Measurements from ENCODE around the gene SMOC2. TPM values are rescaled to one million over a fixed set of nuclear protein-coding genes. Genes with fewer than 3 reads are reported as not detected.

SMOC2 gene
- total RNA-seq, 1 donor, result 0.36 TPM

DNA sequence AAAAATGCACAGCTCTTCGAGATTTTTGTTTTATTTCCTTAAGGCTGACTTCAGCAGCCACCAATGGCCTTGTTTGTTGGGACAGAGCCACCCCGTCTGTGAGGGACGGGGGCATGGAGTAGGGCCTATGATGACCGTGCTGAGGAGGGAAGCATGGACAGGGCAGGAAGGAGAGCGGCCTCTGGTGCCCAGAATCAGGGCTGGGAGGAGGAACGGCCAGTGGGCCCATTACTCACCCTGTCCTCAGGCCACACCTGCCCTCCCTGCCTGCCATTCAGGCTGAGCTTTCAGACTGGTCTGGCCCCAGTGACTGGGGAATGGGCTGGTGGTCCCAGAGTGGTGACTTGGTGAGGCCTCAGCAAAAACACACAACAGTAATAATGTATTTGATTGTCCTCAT, 104.4 kb downstream of the SMOC2 start:
- TF ChIP-seq, protein P1, sequence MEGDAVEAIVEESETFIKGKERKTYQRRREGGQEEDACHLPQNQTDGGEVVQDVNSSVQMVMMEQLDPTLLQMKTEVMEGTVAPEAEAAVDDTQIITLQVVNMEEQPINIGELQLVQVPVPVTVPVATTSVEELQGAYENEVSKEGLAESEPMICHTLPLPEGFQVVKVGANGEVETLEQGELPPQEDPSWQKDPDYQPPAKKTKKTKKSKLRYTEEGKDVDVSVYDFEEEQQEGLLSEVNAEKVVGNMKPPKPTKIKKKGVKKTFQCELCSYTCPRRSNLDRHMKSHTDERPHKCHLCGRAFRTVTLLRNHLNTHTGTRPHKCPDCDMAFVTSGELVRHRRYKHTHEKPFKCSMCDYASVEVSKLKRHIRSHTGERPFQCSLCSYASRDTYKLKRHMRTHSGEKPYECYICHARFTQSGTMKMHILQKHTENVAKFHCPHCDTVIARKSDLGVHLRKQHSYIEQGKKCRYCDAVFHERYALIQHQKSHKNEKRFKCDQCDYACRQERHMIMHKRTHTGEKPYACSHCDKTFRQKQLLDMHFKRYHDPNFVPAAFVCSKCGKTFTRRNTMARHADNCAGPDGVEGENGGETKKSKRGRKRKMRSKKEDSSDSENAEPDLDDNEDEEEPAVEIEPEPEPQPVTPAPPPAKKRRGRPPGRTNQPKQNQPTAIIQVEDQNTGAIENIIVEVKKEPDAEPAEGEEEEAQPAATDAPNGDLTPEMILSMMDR (IDR thresholded peaks at IDR 0.05; ENCODE audit: extremely low read depth, low read depth, low read length), result no peak
- no peaks in the 10 kb centered on the region for H3K9me3 ChIP-seq (ENCODE audit: low read depth, low read length)
- no peaks in the 10 kb centered on the region for H3K79me2 ChIP-seq (ENCODE audit: insufficient read depth, low read length)
- H2AFZ ChIP-seq (ENCODE audit: low read length), result no peak overlapping the region
- H3K27me3 ChIP-seq (ENCODE audit: insufficient read depth, low read length), result no peaks in the 10 kb centered on the region
- H3K36me3 ChIP-seq (ENCODE audit: insufficient read depth, low read length), result no peaks in the 10 kb centered on the region
- H3K4me3 ChIP-seq (ENCODE audit: insufficient read depth, low read length), result no peak overlapping the region
- H3K4me2 ChIP-seq (ENCODE audit: insufficient read depth, low read length), result no peak overlapping the region
- no peaks in the 10 kb centered on the region for H3K4me1 ChIP-seq (ENCODE audit: insufficient read depth, low read length)
- H3K27ac ChIP-seq (ENCODE audit: low read depth, low read length), result no peak overlapping the region
- H4K20me1 ChIP-seq (ENCODE audit: insufficient read depth, low read length), result no peaks in the 10 kb centered on the region
- DNase-seq (ENCODE audit: insufficient read length, low spot score, missing footprints), result no peak

DNA sequence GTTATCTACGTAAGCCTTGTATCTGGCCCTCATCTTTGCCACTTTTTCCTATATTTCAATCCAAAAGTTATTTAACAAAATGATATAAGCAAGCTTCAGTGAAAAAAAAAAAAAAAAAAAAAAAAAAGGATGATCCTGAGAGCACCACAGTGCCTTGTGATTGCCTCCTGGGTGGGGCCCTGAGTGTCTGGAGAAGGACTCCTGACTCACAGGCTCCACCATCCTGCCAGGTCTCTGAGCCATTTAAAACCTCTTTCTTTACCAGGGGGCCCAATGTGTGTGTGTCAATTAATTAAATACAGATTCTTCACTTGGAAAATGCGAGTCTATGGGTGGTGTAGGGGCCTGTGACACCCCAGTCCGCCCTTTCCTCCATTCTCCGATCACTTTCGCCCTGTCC, 105.2 kb downstream of the SMOC2 start:
- H3K9me3 ChIP-seq (ENCODE audit: low read depth, low read length), result no peaks in the 10 kb centered on the region
- no peak for DNase-seq (ENCODE audit: insufficient read length, low spot score, missing footprints)
- H3K79me2 ChIP-seq (ENCODE audit: insufficient read depth, low read length), result no peaks in the 10 kb centered on the region
- no peak overlapping the region for H3K4me3 ChIP-seq (ENCODE audit: insufficient read depth, low read length)
- H4K20me1 ChIP-seq (ENCODE audit: insufficient read depth, low read length), result no peaks in the 10 kb centered on the region
- no peaks in the 10 kb centered on the region for H3K36me3 ChIP-seq (ENCODE audit: insufficient read depth, low read length)
- TF ChIP-seq, protein P1 (IDR thresholded peaks at IDR 0.05; ENCODE audit: extremely low read depth, low read depth, low read length), result no peak
- H3K4me1 ChIP-seq (ENCODE audit: insufficient read depth, low read length), result no peaks in the 10 kb centered on the region
- no peaks in the 10 kb centered on the region for H3K27me3 ChIP-seq (ENCODE audit: insufficient read depth, low read length)
- H2AFZ ChIP-seq (ENCODE audit: low read length), result no peak overlapping the region
- no peak overlapping the region for H3K4me2 ChIP-seq (ENCODE audit: insufficient read depth, low read length)
- H3K27ac ChIP-seq (ENCODE audit: low read depth, low read length), result no peak overlapping the region

DNA sequence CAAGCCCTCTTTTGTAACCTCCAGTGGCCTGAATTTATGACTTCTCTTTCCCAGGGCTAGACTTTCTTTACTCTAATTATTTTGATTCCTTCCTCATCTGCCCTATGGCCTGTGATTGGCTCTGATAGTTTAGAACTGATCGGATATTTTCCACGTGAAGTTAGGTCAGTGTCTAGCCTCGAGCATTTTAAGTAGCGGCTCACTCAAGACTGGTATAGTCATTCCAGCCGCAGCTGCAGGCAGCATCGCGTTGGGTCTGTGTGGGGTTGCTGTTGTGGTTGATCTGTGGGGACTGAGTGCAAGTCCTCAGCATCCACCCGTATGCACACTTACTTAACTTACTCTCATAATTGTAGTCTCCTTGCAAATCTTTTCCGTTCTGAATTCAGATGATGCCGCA, 105.7 kb downstream of the SMOC2 start:
- no peak overlapping the region for H2AFZ ChIP-seq (ENCODE audit: low read length)
- H3K27ac ChIP-seq (ENCODE audit: low read depth, low read length), result no peak overlapping the region
- no peak overlapping the region for H3K4me2 ChIP-seq (ENCODE audit: insufficient read depth, low read length)
- no peaks in the 10 kb centered on the region for H3K36me3 ChIP-seq (ENCODE audit: insufficient read depth, low read length)
- no peaks in the 10 kb centered on the region for H4K20me1 ChIP-seq (ENCODE audit: insufficient read depth, low read length)
- H3K9me3 ChIP-seq (ENCODE audit: low read depth, low read length), result no peaks in the 10 kb centered on the region
- H3K4me3 ChIP-seq (ENCODE audit: insufficient read depth, low read length), result no peak overlapping the region
- TF ChIP-seq, protein P1 (IDR thresholded peaks at IDR 0.05; ENCODE audit: extremely low read depth, low read depth, low read length), result no peak
- DNase-seq (ENCODE audit: insufficient read length, low spot score, missing footprints), result no peak
- H3K4me1 ChIP-seq (ENCODE audit: insufficient read depth, low read length), result no peaks in the 10 kb centered on the region
- no peaks in the 10 kb centered on the region for H3K79me2 ChIP-seq (ENCODE audit: insufficient read depth, low read length)
- H3K27me3 ChIP-seq (ENCODE audit: insufficient read depth, low read length), result no peaks in the 10 kb centered on the region

DNA sequence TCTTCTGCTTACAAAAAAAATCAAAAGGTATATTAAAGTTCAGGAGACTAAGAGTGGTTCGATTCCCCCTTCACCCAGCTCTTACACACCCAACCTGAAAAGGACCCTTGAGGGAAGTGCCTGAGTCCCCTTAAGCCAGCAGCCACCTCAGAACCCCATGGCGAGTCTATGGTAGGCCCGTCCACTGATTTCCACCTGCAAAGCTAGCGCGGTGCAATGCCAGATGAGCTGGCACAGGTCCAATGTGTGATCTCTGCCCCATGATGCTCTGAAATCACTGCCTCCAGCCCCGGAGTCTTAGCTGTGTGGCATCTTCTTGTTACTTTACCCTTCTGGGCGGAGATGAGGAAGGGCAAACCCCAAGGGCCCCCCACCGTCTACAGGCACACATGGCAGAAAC, 109.3 kb downstream of the SMOC2 start:
- Histone ChIP-seq H3K9me3 (ENCODE audit: low read depth, low read length) (no peaks in the 10 kb centered on the region), H3K27me3 (ENCODE audit: insufficient read depth, low read length) (no peaks in the 10 kb centered on the region)
- no peak for DNase-seq (ENCODE audit: insufficient read length, low spot score, missing footprints)

More for the DNA sequence above, 109.3 kb downstream of the SMOC2 start:
- H3K4me1 ChIP-seq (ENCODE audit: insufficient read depth, low read length), result no peaks in the 10 kb centered on the region
- no peaks in the 10 kb centered on the region for H4K20me1 ChIP-seq (ENCODE audit: insufficient read depth, low read length)
- H3K4me2 ChIP-seq (ENCODE audit: insufficient read depth, low read length), result no peak overlapping the region
- TF ChIP-seq, protein P1 (IDR thresholded peaks at IDR 0.05; ENCODE audit: extremely low read depth, low read depth, low read length), result no peak
- no peaks in the 10 kb centered on the region for H3K79me2 ChIP-seq (ENCODE audit: insufficient read depth, low read length)
- H3K27ac ChIP-seq (ENCODE audit: low read depth, low read length), result no peak overlapping the region
- no peaks in the 10 kb centered on the region for H3K36me3 ChIP-seq (ENCODE audit: insufficient read depth, low read length)
- H2AFZ ChIP-seq (ENCODE audit: low read length), result no peak overlapping the region
- no peak overlapping the region for H3K4me3 ChIP-seq (ENCODE audit: insufficient read depth, low read length)
